B cell (primary cell): ENCODE measurements around the gene TSPAN5.

Experiments used
- CTCF ChIP-seq: fragments of 200-600 bp; IDR thresholded peaks from one replicate; pipeline ENCODE4 v1.8.0; 2022; ENCODE audit warnings: antibody characterized with exemption, mild to moderate bottlenecking
- EZH2 ChIP-seq: IDR thresholded peaks from 2 replicates; pipeline ENCODE4 v1.6.1; 2012; ENCODE audit warnings: borderline replicate concordance, low read depth, mild to moderate bottlenecking, moderate library complexity, low read length; ENCODE audit not compliant: insufficient read depth, poor library complexity, severe bottlenecking

GRCh38 chr4:98643755-98644154, 14.7 kb downstream of the TSPAN5 start:
- no peak for TF ChIP-seq CTCF
- no peak for TF ChIP-seq EZH2
